Trophoblast cell (in vitro differentiated cells and primary cell): ENCODE data around the gene PFKFB2.

Source experiments
- DNase-seq, 2 donors: peaks; one replicate each; pipeline ENCODE4 v3.0.0-alpha.2; 2016
- H2AFZ ChIP-seq: 2 replicates; pipeline ENCODE4 v1.6.1; 2013; ENCODE audit warnings: low read length, moderate library complexity, mild to moderate bottlenecking; ENCODE audit not compliant: insufficient read depth, poor library complexity
- H2AK5ac ChIP-seq: 2 replicates; pipeline ENCODE4 v1.6.1; 2013; ENCODE audit warnings: mild to moderate bottlenecking, low read length
- H2BK120ac ChIP-seq: 2 replicates; pipeline ENCODE4 v1.6.1; 2013; ENCODE audit warnings: low read length, mild to moderate bottlenecking, moderate library complexity; ENCODE audit not compliant: insufficient read depth, poor library complexity
- H2BK12ac ChIP-seq: 2 replicates; pipeline ENCODE4 v1.6.1; 2013; ENCODE audit warnings: mild to moderate bottlenecking, low read length, moderate library complexity
- H2BK5ac ChIP-seq: 2 replicates; pipeline ENCODE4 v1.6.1; 2013; ENCODE audit warnings: low read length, low read depth, moderate library complexity, mild to moderate bottlenecking; ENCODE audit not compliant: poor library complexity
- H3K14ac ChIP-seq: 2 replicates; pipeline ENCODE4 v1.6.1; 2013; ENCODE audit warnings: mild to moderate bottlenecking, low read length
- H3K18ac ChIP-seq: 2 replicates; pipeline ENCODE4 v1.6.1; 2013; ENCODE audit warnings: mild to moderate bottlenecking, low read length
- H3K23ac ChIP-seq: 2 replicates; pipeline ENCODE4 v1.6.1; 2013; ENCODE audit warnings: low read length
- H3K27ac ChIP-seq: 2 replicates; pipeline ENCODE4 v1.5.1; 2013; ENCODE audit warnings: low read depth, mild to moderate bottlenecking, inconsistent platforms, low read length, moderate library complexity
- H3K27me3 ChIP-seq: 2 replicates; pipeline ENCODE4 v1.6.1; 2013; ENCODE audit warnings: inconsistent platforms, mild to moderate bottlenecking, low read length, moderate library complexity; ENCODE audit not compliant: insufficient read depth
- H3K36me3 ChIP-seq, 2 experiments: 1 replicate in 1 of 2; 2 replicates in 1 of 2; pipeline ENCODE4 v1.6.1; 2013; ENCODE audit warnings: low read length in 2 of 2, mild to moderate bottlenecking in 2 of 2, moderate library complexity in 1 of 2; ENCODE audit not compliant: insufficient read depth in 2 of 2, control insufficient read depth in 1 of 2
- H3K4ac ChIP-seq: 2 replicates; pipeline ENCODE4 v1.6.1; 2013; ENCODE audit warnings: low read depth, mild to moderate bottlenecking, low read length, moderate library complexity
- H3K4me1 ChIP-seq, 2 experiments: 1 replicate in 1 of 2; 2 replicates in 1 of 2; pipeline ENCODE4 v1.6.1; 2013; ENCODE audit warnings: low read length in 2 of 2, mild to moderate bottlenecking in 2 of 2, moderate library complexity in 1 of 2; ENCODE audit not compliant: insufficient read depth in 2 of 2, control insufficient read depth in 1 of 2
- H3K4me2 ChIP-seq: 2 replicates; pipeline ENCODE4 v1.6.1; 2013; ENCODE audit warnings: inconsistent platforms, mild to moderate bottlenecking, low read length, moderate library complexity
- H3K4me3 ChIP-seq: 2 replicates; pipeline ENCODE4 v1.5.1; 2013; ENCODE audit warnings: mild to moderate bottlenecking, low read depth, low read length, inconsistent platforms
- H3K79me1 ChIP-seq: one replicate; pipeline ENCODE4 v1.6.1; 2013; ENCODE audit warnings: low read length
- H3K79me2 ChIP-seq: 2 replicates; pipeline ENCODE4 v1.6.1; 2013; ENCODE audit warnings: low read length, mild to moderate bottlenecking; ENCODE audit not compliant: control insufficient read depth, insufficient read depth, poor library complexity
- H3K9ac ChIP-seq: 2 replicates; pipeline ENCODE4 v1.6.1; 2013; ENCODE audit warnings: mild to moderate bottlenecking, low read length
- H3K9me3 ChIP-seq: 2 replicates; pipeline ENCODE4 v1.6.1; 2013; ENCODE audit warnings: low read depth, mild to moderate bottlenecking, control low read depth, inconsistent platforms, low read length; ENCODE audit not compliant: insufficient read depth
- H4K12ac ChIP-seq: 2 replicates; pipeline ENCODE4 v1.6.1; 2013; ENCODE audit warnings: low read depth, mild to moderate bottlenecking, low read length, moderate library complexity
- H4K8ac ChIP-seq: 2 replicates; pipeline ENCODE4 v1.6.1; 2013; ENCODE audit warnings: low read depth, mild to moderate bottlenecking, low read length, moderate library complexity
- H4K91ac ChIP-seq: one replicate; pipeline ENCODE4 v1.6.1; 2013; ENCODE audit warnings: low read depth, mild to moderate bottlenecking, low read length, moderate library complexity
- WGBS: extraction: QIAGEN DNeasy Blood & Tissue Kit; methylation state at CpG from one replicate; pipeline ENCODE4 v1.1.7; 2013; ENCODE audit warnings: missing lambda C conversion rate; ENCODE audit not compliant: insufficient read length, insufficient coverage; ENCODE audit errors: extremely low coverage; 5-methylcytosine and 5-hydroxymethylcytosine counted together

The PFKFB2 gene

GRCh38 chr1:207059881-207060280 lies 6.8 kb downstream of the PFKFB2 start:
- no peak overlapping the region for H4K12ac ChIP-seq
- no peak overlapping the region for H3K27ac ChIP-seq
- H3K4ac ChIP-seq: no peak overlapping the region
- H3K79me2 ChIP-seq: no peaks in the 10 kb centered on the region
- H3K9ac ChIP-seq: no peak overlapping the region
- H3K14ac ChIP-seq: no peak overlapping the region
- no peak for DNase-seq
- no peaks in the 10 kb centered on the region for H3K27me3 ChIP-seq
- no peak overlapping the region for H2BK120ac ChIP-seq
- H3K4me1 ChIP-seq: no peaks in the 10 kb centered on the region
- H4K91ac ChIP-seq: no peak overlapping the region
- no peak overlapping the region for H2BK5ac ChIP-seq
- no peak overlapping the region for H3K4me3 ChIP-seq
- H2AK5ac ChIP-seq: no peak overlapping the region
- H3K36me3 ChIP-seq: peaks cover 8 to 22% of the 10 kb centered on the region in 2 experiments
- no CpG with 5 or more reads among the region's 4 CpGs for WGBS
- H3K23ac ChIP-seq: no peak overlapping the region
- no peak overlapping the region for H2AFZ ChIP-seq
- H3K18ac ChIP-seq: no peak overlapping the region
- H3K9me3 ChIP-seq: no peaks in the 10 kb centered on the region
- H3K4me2 ChIP-seq: no peak overlapping the region
- H2BK12ac ChIP-seq: no peak overlapping the region
- no peaks in the 10 kb centered on the region for H3K79me1 ChIP-seq
- no peak overlapping the region for H4K8ac ChIP-seq

DNA sequence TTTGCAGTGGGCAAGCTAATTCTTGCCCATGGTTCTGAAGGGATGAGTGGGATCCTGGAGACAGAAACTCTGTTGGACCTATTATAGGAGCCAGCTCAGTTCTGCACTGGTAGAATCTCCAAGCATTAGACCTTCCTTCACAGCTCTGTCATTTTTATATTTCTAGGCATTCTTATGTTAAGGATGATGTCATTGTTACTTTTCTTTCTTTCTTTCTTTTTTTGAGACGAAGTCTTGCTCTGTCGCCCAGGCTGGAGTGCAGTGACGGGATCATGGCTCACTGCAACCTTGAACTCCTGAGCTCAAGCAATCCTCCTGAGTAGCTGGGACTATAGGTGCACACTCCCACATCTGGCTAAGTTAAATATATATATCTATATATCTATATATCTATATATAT lies 7.5 kb downstream of the PFKFB2 start:
- Histone ChIP-seq H3K14ac (no peak overlapping the region), H4K91ac (no peak overlapping the region), H3K4me1 (no peaks in the 10 kb centered on the region), H3K18ac (no peak overlapping the region), H3K9me3 (no peaks in the 10 kb centered on the region), H4K12ac (no peak overlapping the region), H3K23ac (no peak overlapping the region), H3K4me2 (no peak overlapping the region), H3K4me3 (no peak overlapping the region), H3K36me3 (peaks cover 8 to 22% of the 10 kb centered on the region in 2 experiments), H3K9ac (no peak overlapping the region), H2AFZ (no peak overlapping the region), H3K27ac (no peak overlapping the region), H3K79me2 (no peaks in the 10 kb centered on the region), H2AK5ac (no peak overlapping the region), H2BK120ac (no peak overlapping the region), H3K4ac (no peak overlapping the region), H4K8ac (no peak overlapping the region), H3K79me1 (no peaks in the 10 kb centered on the region), H2BK12ac (no peak overlapping the region), H2BK5ac (no peak overlapping the region), H3K27me3 (no peaks in the 10 kb centered on the region)
- no CpG with 5 or more reads among the region's 3 CpGs for WGBS
- DNase-seq: no peak

DNA sequence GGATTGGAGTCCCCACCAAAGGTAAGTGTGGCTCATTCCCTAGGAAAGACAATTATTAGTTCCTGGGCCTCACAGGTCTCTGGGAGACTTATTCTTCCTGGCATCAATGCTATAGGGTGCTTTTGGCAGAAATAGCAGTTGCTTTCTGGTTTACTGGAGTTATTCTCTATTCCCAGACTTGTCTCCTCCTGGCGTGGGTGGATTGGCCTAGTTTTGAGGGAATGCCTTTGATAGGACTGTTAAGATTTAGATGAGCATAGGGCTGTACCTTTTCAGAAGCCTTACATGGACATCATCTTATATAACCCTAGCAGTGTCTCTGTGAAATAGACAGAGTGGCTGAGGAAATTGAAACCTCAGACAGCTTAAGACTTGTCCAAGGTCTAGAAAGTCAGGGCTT lies 9.0 kb downstream of the PFKFB2 start:
- WGBS: no CpG with 5 or more reads among the region's 1 CpG
- Histone ChIP-seq H3K4me2 (no peak overlapping the region), H3K27ac (no peak overlapping the region), H3K4me3 (no peak overlapping the region), H4K12ac (no peak overlapping the region), H2BK12ac (no peak overlapping the region), H3K79me1 (no peaks in the 10 kb centered on the region), H2AK5ac (no peak overlapping the region), H2BK120ac (no peak overlapping the region), H3K23ac (no peak overlapping the region), H3K27me3 (no peaks in the 10 kb centered on the region), H4K8ac (no peak overlapping the region), H3K9ac (no peak overlapping the region), H3K14ac (no peak overlapping the region), H2BK5ac (no peak overlapping the region), H3K36me3 (peaks cover 8 to 21% of the 10 kb centered on the region in 2 experiments), H3K18ac (no peak overlapping the region), H3K4ac (no peak overlapping the region), H4K91ac (no peak overlapping the region), H3K79me2 (no peaks in the 10 kb centered on the region), H3K4me1 (no peaks in the 10 kb centered on the region), H3K9me3 (no peaks in the 10 kb centered on the region), H2AFZ (no peak overlapping the region)
- DNase-seq: no peak

GRCh38 chr1:207063014-207063413 lies 9.9 kb downstream of the PFKFB2 start:
- Histone ChIP-seq H3K4ac (no peak overlapping the region), H3K9me3 (no peaks in the 10 kb centered on the region), H3K4me3 (no peak overlapping the region), H3K23ac (no peak overlapping the region), H3K9ac (no peak overlapping the region), H2BK12ac (no peak overlapping the region), H3K18ac (no peak overlapping the region), H3K4me2 (no peak overlapping the region), H3K27me3 (no peaks in the 10 kb centered on the region), H3K79me1 (no peaks in the 10 kb centered on the region), H4K8ac (no peak overlapping the region), H3K14ac (no peak overlapping the region), H3K79me2 (no peaks in the 10 kb centered on the region), H3K36me3 (peaks cover 8 to 21% of the 10 kb centered on the region in 2 experiments), H3K4me1 (no peaks in the 10 kb centered on the region), H4K12ac (no peak overlapping the region), H2BK5ac (no peak overlapping the region), H3K27ac (no peak overlapping the region), H2BK120ac (no peak overlapping the region), H4K91ac (no peak overlapping the region), H2AFZ (no peak overlapping the region), H2AK5ac (no peak overlapping the region)
- DNase-seq: no peak
- WGBS: no CpG with 5 or more reads among the region's 5 CpGs
